Heart left ventricle (tissue), 16 donors: Measurements from ENCODE around the gene KRT5. TPM values are rescaled to one million over a fixed set of nuclear protein-coding genes. Genes with fewer than 3 reads are reported as not detected.

Experiments
- ATAC-seq, 4 donors: fragments of 200-7000 bp; cut with Tn5 transposase; one replicate each; pipeline ENCODE4 v1.9.1; 2020 to 2022; ENCODE audit warnings: moderate library complexity in 4 of 4, mild to moderate bottlenecking in 3 of 4, moderate number of reproducible peaks in 1 of 4
- DNase-seq, 5 donors: peaks; one replicate each; pipeline ENCODE4 v3.0.0-alpha.2; 2020
- H3K27ac ChIP-seq, 12 donors: fragments of 200-600 bp; sonication (generic) in 4 of 12; one replicate each; pipeline versions ENCODE4 v1.5.0 to v1.8.0; 2016 to 2022; ENCODE audit warnings: mild to moderate bottlenecking in 2 of 12
- H3K27me3 ChIP-seq, 9 donors: fragments of 200-600 bp; sonication (generic) in 2 of 9; one replicate each; pipeline versions ENCODE4 v1.5.1 to v1.8.0; 2016 to 2022; ENCODE audit warnings: mild to moderate bottlenecking in 3 of 9
- H3K36me3 ChIP-seq, 9 donors: fragments of 200-600 bp; sonication (generic) in 2 of 9; one replicate each; pipeline versions ENCODE4 v1.5.0 to v1.8.0; 2018 to 2022; ENCODE audit warnings: mild to moderate bottlenecking in 2 of 9
- H3K4me1 ChIP-seq, 12 donors: fragments of 200-600 bp; sonication (generic) in 4 of 12; one replicate each; pipeline versions ENCODE4 v1.5.0 to v1.8.0; 2016 to 2022; ENCODE audit warnings: mild to moderate bottlenecking in 3 of 12
- H3K4me3 ChIP-seq, 12 donors: fragments of 200-600 bp; sonication (generic) in 4 of 12; one replicate each; pipeline versions ENCODE4 v1.5.0 to v1.8.0; 2017 to 2022; ENCODE audit warnings: mild to moderate bottlenecking in 9 of 12, moderate library complexity in 4 of 12
- H3K9me3 ChIP-seq, 12 donors: fragments of 200-600 bp; sonication (generic) in 4 of 12; one replicate each; pipeline versions ENCODE4 v1.5.0 to v1.8.0; 2016 to 2022; ENCODE audit warnings: mild to moderate bottlenecking in 1 of 12
- POLR2A ChIP-seq, 2 donors: fragments of 450-650 bp; IDR thresholded peaks; one replicate each; pipeline ENCODE4 v1.6.1; 2017; ENCODE audit warnings: antibody characterized with exemption in 2 of 2, mild to moderate bottlenecking in 2 of 2, moderate library complexity in 2 of 2
- WGBS, 4 donors: extraction: QIAGEN DNeasy Blood & Tissue Kit in 2 of 4; methylation state at CpG; one replicate each; pipeline versions ENCODE4 v1.1.5 to v1.1.7; 2013 to 2018; 5-methylcytosine and 5-hydroxymethylcytosine counted together
- intact Hi-C, 10 donors: fragments of 100-400 bp; cut with DNase I; formaldehyde crosslinking; loops; one replicate each; pipeline versions ENCODE4 v1.11.1 to v1.14.2; 2022
- polyA plus RNA-seq, 2 donors: library from polyadenylated mRNA; stranded (reverse); fragments of 200-250 nt; gene quantifications; one replicate each; pipeline ENCODE4 v1.2.3, GENCODE V29; 2013
- total RNA-seq, 9 donors: library from RNA; depleted of rRNA in 2 of 9; stranded (reverse); fragments of >200 nt in 2 of 9; fragmentation: NEBNext Ultra II Directional in 3 of 9; extraction: Animal tissue kit (Norgen Biotek cat#: 25700) in 3 of 9; gene quantifications; one replicate each; pipeline versions ENCODE4 v1.1.0 to v1.2.4, GENCODE V29; 2016 to 2023
- TF ChIP-seq, protein P1 (sequence below), 12 donors: fragments of 200-600 bp; sonication (generic) in 4 of 12; IDR thresholded peaks; one replicate each; pipeline versions ENCODE4 v1.5.0 to v1.8.0; 2018 to 2022; ENCODE audit warnings: antibody characterized with exemption in 12 of 12, mild to moderate bottlenecking in 5 of 12
- donor health status: ischemic (EF 13 %, LVEDD 7.1; RV severe dilation, severe dysfunction).
- donor health status: healthy with polysubstance abuse.
- donor health status: DM: no; HTN: yes; CAD: no.
- donor health status: DM: no; HTN: no; CAD: no.
- donor health status: ischemic (EF 25% LVEDD 6.9; RV normal size, moderate dysfunction).
- donor health status: ischemic (EF 25% LVEDD 5.7; RV mildly dilated, moderate dysfunction).
- donor health status: healthy.
- donor health status: DM: yes; HTN: yes; CAD: no.
- donor health status: ischemic (EF 35%, LVEDD 5.7; RV mildly dilated, moderate dysfunction).
- donor health status: nonischemic (EF 11% LVEDD 7.7; RV severe dilation, severe dysfunction).
- donor health status: DM: yes; HTN: yes; CAD: no.
- donor health status: PGD.
- donor health status: ischemic (EF 29% LVEDD 5.4; RV normal size, mild dysfunction).
- donor health status: nonischemic (EF 23%, LVEDD 6.1; RV moderate dilation, normal function).

The KRT5 gene
- total and polyA plus RNA-seq, 11 donors, result 0.40 to 3.4 TPM; not detected in 9

GRCh38 chr12:52480073-52480472, 40.1 kb downstream of the KRT5 start:
- TF ChIP-seq POLR2A (IDR thresholded peaks at IDR 0.05), result no peak
- TF ChIP-seq, protein P1, sequence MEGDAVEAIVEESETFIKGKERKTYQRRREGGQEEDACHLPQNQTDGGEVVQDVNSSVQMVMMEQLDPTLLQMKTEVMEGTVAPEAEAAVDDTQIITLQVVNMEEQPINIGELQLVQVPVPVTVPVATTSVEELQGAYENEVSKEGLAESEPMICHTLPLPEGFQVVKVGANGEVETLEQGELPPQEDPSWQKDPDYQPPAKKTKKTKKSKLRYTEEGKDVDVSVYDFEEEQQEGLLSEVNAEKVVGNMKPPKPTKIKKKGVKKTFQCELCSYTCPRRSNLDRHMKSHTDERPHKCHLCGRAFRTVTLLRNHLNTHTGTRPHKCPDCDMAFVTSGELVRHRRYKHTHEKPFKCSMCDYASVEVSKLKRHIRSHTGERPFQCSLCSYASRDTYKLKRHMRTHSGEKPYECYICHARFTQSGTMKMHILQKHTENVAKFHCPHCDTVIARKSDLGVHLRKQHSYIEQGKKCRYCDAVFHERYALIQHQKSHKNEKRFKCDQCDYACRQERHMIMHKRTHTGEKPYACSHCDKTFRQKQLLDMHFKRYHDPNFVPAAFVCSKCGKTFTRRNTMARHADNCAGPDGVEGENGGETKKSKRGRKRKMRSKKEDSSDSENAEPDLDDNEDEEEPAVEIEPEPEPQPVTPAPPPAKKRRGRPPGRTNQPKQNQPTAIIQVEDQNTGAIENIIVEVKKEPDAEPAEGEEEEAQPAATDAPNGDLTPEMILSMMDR (IDR thresholded peaks at IDR 0.05), result no peak
- ATAC-seq, result no peak
- no peak for DNase-seq
- Histone ChIP-seq H3K27ac (no peak overlapping the region), H3K9me3 (peaks cover 0 to 14% (median 0%) of the 10 kb centered on the region in 12 donors), H3K36me3 (no peaks in the 10 kb centered on the region), H3K4me1 (no peaks in the 10 kb centered on the region), H3K27me3 (peaks cover 0 to 13% (median 0%) of the 10 kb centered on the region in 9 donors), H3K4me3 (no peak overlapping the region)
- 52 to 61% (median 58%) methylated on average over 3 of the region's 3 CpGs for whole genome bisulfite sequencing, 4 donors
- intact Hi-C loops, result no loop called here

DNA sequence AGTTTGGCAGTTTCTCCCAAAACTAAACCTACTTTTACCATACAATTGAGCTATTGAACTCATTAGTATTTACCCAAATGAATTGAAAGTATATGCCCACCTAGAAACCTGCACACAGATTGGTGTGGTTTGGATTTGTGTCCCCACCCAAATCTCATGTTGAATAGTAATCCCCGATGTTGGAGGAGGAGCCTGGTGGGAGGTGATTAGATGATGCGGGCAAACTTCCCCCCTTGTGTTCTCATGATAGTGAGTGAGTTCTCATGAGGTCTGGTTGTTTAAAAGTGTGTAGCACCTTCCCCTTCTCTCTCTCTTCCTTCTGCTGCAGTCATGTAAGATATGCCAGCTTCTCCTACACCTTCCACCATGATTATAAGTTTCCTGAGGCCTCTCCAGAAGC, 42.5 kb downstream of the KRT5 start:
- no peak for TF ChIP-seq POLR2A (IDR thresholded peaks at IDR 0.05)
- TF ChIP-seq, protein P1 (IDR thresholded peaks at IDR 0.05), result no peak
- peaks cover 0 to 4% (median 0%) of the 10 kb centered on the region in 9 donors for H3K27me3 ChIP-seq
- no peaks in the 10 kb centered on the region for H3K36me3 ChIP-seq
- no peak overlapping the region for H3K27ac ChIP-seq
- ATAC-seq (no peak), DNase-seq (no peak)
- 72 to 96% (median 87%) methylated on average over 2 of the region's 2 CpGs for WGBS, 4 donors
- H3K4me3 ChIP-seq, result no peak overlapping the region
- H3K4me1 ChIP-seq, result no peaks in the 10 kb centered on the region
- H3K9me3 ChIP-seq, result no peaks in the 10 kb centered on the region
- intact Hi-C loops, result loop anchor here in 1 of 10 donors (2.0 kb wide), 1 partner anchor 27 kb away; no protein-coding TSS in a partner anchor

DNA sequence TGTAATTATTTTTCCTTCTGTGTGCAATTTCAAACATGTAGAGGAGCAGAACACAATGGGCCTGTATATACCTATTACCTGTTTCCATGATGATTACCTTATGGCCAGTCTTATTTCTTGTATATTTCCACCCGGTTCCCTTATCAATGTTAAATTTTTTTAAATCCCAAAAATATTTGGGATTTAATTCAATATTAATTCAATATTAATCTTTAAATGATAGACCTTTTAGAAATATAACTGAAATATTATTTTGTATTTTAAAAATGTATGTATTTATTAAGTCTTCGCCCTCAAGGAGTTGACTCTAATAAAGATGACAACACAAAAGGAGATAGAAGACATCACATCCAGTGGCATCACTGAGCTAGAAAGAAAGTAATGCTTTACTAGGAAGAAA, 46.0 kb downstream of the KRT5 start:
- ATAC-seq (no peak), DNase-seq (no peak)
- no peak overlapping the region for H3K4me3 ChIP-seq
- H3K9me3 ChIP-seq, result no peaks in the 10 kb centered on the region
- no peak overlapping the region for H3K27ac ChIP-seq
- no peaks in the 10 kb centered on the region for H3K27me3 ChIP-seq
- H3K36me3 ChIP-seq, result no peaks in the 10 kb centered on the region
- H3K4me1 ChIP-seq, result no peaks in the 10 kb centered on the region
- intact Hi-C loops, result no loop called here
- TF ChIP-seq, protein P1 (IDR thresholded peaks at IDR 0.05), result no peak
- TF ChIP-seq POLR2A (IDR thresholded peaks at IDR 0.05), result no peak
- WGBS, 4 donors, result 90 to 96% (median 91%) methylated on average over 2 of the region's 2 CpGs

GRCh38 chr12:52473768-52474167, 46.4 kb downstream of the KRT5 start, which contains the start of gene KRT6C:
Gene KRT6C (minus strand): TSS chr12:52473805. CDS start chr12:52473737, 68 bp downstream.
- H3K27ac ChIP-seq, result no peak within 1 kb of the TSS
- H3K4me3 ChIP-seq, result no peak within 1 kb of the TSS
- ATAC-seq (no peak), DNase-seq (no peak)
- no peaks in the 10 kb centered on the region for H3K4me1 ChIP-seq
- intact Hi-C loops, result no loop called here
- no peaks in the 10 kb centered on the region for H3K36me3 ChIP-seq
- no peaks in the 10 kb centered on the region for H3K27me3 ChIP-seq
- 85 to 87% (median 86%) methylated on average over 4 of the region's 4 CpGs for WGBS, 4 donors
- TF ChIP-seq, protein P1 (IDR thresholded peaks at IDR 0.05), result no peak
- no peak for TF ChIP-seq POLR2A (IDR thresholded peaks at IDR 0.05)
- H3K9me3 ChIP-seq, result no peaks in the 10 kb centered on the region
